NCI-H82 treated with DMSO at 0.1 percent for 48 hours (cell line): Measurements from ENCODE around the gene PRM3.

ENCODE experiments used
- DNase-seq: peaks from one replicate; lab custom pipeline; 2025; ENCODE audit not compliant: unreplicated experiment; lab: John Stamatoyannopoulos, UW

PRM3 gene, protein sequence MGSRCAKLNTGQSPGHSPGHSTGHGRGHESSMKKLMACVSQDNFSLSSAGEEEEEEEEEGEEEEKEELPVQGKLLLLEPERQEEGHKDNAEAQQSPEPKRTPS

DNA sequence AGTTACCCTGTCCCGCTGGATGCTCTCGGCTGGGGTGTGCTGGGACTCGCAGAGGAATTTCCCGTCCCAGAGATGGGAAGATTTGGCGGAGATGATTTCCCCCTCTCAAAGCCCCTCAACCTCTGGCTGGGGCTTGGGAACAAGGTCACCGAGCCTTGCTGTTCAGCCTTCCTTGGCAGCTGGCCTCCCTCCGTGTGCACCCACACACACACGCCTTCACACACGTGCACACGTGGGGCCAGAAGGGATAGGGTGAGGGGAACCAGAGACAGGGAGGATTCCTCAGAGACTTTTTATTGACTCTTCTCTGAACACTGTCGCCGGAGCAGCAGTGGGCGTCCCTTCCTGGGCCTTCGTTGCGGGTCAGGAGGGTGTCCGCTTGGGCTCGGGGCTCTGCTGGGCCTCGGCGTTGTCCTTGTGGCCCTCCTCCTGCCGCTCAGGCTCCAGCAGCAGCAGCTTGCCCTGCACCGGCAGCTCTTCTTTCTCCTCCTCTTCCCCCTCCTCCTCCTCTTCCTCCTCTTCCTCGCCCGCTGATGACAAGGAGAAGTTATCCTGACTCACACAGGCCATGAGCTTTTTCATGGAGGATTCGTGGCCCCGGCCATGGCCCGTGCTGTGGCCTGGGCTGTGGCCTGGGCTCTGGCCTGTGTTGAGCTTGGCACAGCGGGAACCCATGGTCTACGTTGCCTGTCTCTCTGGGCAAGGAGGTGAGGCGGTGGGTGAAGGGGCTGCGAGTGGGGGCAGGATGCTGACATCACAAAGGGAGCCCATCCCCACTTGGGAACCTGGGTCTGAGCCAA is at the start of gene PRM3:
PRM3 (minus strand) TSS at position 709 of the 800 bp plus-strand sequence; CDS start at position 675, 34 bp downstream.
- DNase-seq: no peak

DNA sequence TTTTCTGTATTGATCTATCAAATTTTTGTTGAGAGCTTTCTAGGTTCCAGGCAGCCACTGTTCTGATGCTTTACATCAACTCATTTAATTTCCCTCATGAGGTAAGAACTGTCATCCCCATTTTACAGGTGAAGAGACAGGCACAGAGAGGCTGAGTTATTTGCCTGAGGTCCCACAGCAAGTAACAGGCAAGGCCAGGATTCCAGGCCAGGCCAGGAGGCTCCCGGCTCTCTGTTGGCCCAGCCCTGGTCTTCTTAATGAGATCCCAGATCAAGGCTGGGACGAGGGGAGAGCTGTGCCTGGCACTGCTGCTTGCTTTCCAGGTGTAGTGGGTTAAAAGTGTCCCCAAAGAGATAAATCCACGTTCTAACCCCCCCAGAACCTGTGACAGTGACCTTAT is 49.4 kb upstream of the PRM3 start:
- DNase-seq: no peak

DNA sequence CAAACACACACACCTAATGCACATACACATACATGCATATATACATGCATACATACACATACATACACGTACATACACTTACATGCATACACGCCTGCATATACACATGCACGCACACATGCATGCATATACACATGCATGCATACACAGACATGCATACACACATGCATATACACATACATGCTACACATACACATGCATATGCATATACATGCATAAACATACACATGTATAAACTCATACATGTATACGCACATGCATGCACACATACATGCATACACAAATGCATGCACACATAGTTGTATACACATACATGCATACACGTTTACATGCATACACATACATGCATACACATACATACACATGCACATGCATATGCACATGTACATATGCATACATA is 48.2 kb upstream of the PRM3 start:
- DNase-seq: no peak

DNA sequence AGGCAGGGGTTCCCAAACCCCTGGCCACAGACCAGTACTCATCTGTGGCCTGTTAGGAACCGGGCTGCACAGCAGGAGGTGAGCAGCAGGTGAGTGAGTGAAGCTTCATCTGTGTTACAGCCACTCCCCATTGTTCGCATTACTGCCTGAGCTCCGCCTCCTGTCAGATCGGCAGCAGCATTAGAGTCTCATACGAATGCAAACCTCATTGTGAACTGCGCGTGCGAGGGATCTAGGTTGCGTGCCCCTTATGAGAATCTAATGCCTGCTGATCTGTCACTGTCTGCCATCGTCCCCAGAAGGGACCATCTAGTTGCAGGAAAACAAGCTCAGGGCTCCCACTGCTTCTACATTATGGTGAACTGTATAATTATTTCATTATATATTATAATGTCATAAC is 46.7 kb upstream of the PRM3 start:
- DNase-seq: no peak

DNA sequence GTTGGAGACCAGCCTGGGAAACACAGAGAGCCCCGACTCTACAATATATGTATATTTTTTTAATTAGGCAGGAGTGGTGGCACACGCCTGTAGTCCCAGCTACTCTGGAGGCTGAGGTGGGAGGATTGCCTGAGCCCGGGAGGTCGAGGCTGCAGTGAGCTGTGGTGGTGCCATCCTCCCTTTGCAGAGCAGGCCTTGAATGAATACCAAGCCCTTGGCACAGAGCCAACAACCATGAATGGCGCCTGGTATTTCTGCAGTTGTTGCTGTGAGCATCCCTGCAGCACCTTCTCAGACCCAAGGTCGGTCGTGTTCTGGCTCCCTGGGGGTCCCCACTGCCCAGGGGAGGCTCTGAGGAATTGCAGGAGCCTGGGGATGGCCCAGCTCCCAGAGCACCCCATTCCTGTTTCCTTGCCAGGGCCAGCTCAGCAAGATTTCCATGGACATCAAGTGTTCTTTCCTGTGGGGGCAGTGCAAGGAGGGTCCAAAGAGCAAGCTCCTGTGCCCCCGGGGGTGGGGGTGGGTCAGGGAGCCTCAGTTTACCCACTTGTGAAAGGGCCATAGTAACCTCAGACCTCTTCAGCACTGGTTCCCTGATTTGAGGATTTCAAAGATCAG is 46.2 kb upstream of the PRM3 start:
- no peak for DNase-seq

DNA sequence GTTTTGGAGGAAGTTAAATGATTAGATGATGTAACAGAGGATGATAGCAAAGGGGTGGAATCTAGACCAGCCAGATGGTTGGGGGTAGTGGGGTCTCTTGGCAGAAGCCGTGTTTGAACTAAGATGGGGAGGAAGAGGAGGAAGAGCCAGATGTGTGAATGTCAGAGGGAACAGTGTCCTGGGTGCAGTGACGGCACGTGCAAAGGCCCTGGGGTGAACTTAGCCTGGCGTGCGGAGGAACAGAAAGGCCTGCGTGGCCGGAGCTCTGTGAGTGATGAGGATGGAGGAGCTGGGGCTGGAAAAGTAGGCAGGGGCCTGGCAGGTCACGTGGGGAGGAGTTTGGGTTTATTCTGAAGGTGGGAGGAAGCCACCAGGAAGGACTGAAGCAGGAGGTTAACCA is 45.4 kb upstream of the PRM3 start:
- no peak for DNase-seq

GRCh38 chr16:11316331-11317015 is 43.0 kb upstream of the PRM3 start:
- DNase-seq: no peak

DNA sequence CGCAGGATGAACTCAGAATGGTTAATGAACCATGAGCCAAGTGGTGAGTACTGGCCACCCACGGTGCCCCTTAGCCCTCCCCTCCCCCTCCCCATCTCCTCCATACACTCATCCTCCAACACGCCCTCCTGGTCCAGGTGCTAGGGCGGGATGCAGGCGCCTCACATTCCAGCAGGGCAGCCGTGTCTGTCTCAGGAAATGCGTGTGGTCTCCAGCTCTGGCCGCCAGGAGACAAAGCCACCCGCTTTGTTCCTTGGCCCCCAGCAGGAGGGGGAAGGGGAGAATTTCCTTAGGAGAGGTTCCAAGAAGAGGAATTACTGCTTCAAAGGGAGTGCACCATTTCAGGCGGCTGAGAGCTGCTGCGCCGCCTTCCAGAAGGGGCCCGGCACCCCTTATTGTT is 42.1 kb upstream of the PRM3 start:
- DNase-seq: no peak

DNA sequence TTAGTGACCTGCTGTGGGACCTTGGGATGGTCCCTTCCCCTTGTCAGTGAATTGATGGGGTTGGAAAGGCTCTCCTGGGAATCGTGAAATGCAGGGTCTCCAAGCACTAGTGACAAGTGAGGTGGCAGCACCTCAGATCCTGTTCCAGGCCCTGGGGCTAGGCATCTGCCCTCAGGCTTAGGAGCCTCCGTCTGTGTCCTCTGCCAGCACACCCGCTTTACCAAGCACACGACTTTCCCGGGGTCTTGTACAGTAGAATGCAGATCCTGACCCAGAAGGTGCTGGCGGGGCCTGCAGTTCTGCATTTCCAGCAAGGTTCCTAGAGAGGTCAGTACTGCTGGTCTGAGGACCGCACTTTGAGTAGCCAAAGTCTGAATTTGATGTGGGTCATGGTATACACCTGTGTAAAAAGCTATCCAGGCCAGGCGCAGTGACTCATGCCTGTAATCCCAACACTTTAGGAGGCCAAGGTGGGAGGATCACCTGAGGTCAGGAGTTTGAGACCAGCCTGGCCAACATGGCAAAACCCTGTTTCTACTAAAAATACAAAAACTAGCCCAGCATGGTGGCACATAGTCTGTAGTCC is 41.0 kb upstream of the PRM3 start:
- no peak for DNase-seq

DNA sequence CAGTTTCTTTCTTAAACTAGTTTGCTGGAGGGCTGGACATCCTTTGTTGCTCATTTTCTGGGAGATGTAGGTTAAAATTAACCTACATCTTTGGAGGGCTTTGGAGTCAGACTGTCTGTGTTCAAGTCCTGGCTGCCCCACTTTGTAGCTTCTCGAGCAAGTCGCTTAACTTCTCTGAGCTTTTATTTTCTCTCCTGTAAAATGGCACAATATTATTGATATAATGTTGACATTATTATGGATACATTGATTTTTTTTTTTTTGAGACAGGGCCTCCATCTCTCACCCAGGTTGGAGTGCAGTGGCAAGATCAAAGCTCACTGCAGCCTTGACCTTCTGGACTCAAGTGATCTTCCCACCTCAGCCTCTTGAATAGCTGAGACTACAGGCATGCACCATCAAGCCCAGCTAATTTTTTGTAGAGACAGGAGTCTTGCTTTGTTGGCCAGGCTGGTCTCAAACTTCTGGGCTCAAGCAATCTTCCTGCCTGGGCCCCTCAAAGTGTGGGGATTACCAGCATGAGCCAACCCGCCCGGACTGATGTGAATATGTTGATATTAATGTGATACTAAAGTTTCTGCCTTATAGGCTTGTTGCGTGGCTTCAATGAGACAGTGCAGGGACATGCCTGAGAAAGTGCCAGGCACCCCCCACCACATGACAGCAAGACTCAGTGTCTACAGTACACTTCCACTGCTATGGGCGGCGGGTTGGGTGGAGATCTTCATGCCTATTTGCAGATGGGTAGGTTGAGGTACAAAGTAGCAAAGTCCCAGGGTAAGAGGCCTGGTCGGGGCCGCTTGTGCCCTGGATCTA is 40.3 kb upstream of the PRM3 start:
- no peak for DNase-seq

DNA sequence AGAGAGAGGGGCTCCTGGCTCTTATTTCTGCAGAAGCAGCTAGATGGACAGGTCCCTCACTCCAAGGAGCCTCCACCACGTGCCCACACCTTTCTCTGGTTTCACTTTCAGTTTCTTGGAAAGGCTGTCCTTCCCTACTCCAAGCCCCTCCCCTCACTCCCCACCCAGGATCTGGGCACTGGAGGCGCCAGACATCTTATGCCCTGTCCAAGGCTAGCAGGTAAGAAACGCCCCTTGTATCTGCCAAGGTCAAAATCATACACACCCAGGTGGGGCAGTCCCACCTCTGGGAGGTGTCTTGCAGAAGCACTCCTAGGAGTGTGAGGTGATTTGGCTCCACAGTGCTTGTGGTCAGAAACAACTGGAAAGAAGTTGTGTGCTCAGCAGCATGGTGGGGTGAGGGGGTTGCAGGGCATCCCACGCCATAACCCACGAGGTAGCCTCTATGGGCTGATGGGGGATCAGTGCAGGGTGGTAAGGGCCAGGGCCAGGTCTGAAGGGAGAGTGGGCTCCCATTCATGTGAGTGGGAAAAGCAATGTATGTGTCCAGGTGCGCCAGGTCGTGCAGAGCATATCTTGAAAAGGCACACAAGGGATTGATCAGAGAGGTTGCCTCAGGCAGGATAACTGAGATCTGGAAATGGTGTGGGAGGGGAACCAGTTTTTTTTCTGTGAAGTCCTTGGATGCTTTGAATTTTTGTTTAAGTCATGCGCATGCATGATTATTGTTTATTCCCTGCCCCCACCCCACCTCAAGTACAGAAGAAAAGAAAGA is 39.5 kb upstream of the PRM3 start:
- no peak for DNase-seq

DNA sequence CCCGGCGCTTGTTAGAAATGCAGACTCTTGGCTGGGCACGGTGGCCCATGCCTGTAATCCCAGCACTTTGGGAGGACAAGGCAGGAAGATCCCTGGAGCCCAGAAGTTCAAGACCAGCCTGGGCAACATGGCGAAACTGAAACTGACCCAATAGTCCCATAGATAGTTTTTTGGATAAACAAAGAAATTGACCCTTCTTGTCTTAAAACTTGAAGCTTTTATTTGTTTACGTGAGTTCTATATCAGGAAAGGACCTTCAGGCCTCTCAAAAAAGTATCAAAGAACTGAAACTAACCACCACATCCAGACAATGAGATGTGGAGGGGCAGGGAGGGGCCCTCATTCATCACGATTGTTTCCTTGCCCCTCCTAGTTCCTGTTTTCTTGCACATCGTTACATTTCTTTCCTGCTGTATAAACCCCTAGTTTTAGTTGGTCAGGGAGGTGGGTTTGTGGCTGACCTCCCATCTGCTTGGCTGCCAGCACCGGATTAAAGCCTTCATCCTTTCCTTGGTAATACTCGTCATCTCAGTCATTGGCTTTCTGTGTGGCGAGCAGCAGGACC is 37.6 kb upstream of the PRM3 start:
- no peak for DNase-seq

GRCh38 chr16:11310634-11310977 is 37.2 kb upstream of the PRM3 start:
- no peak for DNase-seq

GRCh38 chr16:11309895-11310633 is 36.6 kb upstream of the PRM3 start:
- no peak for DNase-seq

DNA sequence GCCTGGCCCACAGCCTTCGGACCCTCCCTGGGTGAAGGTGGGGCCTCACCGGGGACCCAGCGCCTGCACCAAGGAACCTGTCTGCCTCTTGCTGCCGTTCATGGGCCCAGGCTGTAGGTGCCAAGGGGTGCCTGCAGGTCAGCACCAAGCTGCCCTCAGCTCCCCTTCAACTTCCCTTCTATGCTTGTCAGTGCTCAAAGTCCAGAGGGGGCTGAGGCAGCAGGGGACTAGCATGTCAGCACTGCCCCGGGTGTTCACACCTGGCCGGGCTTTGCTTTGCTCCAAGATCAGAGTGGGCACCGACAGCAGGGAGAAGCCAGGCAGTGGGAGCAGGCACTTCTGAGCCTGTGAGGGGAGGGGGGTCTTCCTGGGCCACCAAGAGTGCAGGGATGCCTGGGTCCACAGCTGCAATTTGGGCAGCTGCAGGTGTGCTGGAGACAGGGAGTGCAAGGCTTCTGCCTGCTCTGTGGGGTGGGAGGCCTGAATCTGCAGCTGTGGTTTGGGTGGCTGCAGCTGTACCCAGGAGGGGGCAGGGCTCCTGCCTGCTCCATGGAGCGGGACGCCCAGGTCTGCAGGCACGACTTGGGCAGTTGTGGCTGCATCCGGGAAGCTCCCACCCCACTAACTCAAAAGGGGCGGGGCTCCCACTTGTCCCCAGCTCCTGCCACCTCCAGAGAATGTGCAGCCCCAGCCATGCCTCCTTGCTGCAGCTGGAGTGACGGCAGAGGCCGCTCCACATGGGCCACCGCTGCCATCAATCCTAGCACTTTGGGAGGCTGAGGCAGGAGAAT is 35.3 kb upstream of the PRM3 start:
- no peak for DNase-seq

DNA sequence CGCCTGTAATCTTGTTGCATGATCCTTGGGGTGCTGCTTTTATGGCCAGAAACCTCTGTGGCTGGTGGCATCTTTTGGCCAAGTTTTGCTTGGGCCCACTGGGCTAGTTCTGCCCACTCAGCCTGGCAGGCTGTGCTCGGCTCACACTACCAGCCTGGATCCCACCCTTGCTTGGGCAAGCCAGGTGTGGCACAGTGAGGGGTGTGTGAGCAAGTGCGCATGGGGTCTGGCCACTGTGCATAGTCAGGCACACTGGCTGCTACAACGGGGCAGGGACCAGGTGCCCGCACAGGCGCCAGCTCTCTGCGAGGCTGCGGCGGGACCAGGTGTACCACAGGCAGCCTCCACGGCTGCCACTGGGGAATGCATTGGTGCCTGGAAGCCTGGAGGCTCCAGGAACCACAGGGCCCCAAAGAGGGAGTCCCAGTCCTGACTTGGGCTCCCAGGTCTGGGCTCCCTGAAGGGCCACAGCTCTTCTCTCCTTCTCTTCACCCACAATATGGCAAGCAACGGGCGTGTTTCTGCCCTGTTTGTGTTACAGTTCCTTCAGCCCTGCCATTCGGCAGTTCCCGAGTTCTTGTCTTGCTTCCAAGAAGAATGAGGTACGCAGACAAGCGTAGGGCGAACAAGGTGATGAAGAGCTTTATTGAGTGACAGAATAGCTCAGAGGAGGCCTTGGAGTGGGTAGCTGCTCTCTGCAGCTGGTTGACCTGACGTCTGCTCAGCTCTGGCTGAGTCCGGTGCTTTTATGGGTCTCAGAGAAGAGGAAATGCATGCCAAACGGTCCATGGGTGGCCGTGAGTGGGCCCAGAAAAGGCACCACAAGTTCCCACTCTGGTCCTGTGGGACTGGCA is 34.4 kb upstream of the PRM3 start:
- no peak for DNase-seq

- no peak for DNase-seq
Observed at GRCh38 chr16:11306997-11307638, 33.7 kb upstream of the PRM3 start.
